HepG2 (cell line): ENCODE results near the gene STARD10. TPM values are rescaled to one million over a fixed set of nuclear protein-coding genes. Genes with fewer than 3 reads are reported as not detected.

Experiments used
- CBX5 ChIP-seq: sonication (generic); formaldehyde crosslinking; IDR thresholded peaks from 2 replicates; pipeline ENCODE4 v1.4.0; 2020; ENCODE audit warnings: missing genetic modification reagents, borderline replicate concordance
- CEBPG ChIP-seq: IDR thresholded peaks from 2 replicates; pipeline ENCODE4 v1.6.1; 2016
- CENPT ChIP-seq: sonication (generic); formaldehyde crosslinking; IDR thresholded peaks from 2 replicates; pipeline ENCODE4 v1.8.0; 2022; ENCODE audit warnings: low read depth, mild to moderate bottlenecking, moderate library complexity, missing genetic modification reagents
- HCFC1 ChIP-seq: fragments of 150-350 bp; IDR thresholded peaks from 2 replicates; pipeline ENCODE4 v1.6.1; 2014; ENCODE audit warnings: low read depth, low read length
- HDAC6 ChIP-seq: fragments of 200-600 bp; sonication (generic); IDR thresholded peaks from 2 replicates; pipeline ENCODE4 v1.7.0; 2017; ENCODE audit warnings: mild to moderate bottlenecking, antibody characterized with exemption, low read length, low read depth
- PREB ChIP-seq: sonication (generic); formaldehyde crosslinking; IDR thresholded peaks from 2 replicates; pipeline ENCODE4 v1.4.0; 2020; ENCODE audit warnings: missing genetic modification reagents
- RAD51 ChIP-seq: fragments of 450-650 bp; IDR thresholded peaks from 2 replicates; pipeline ENCODE4 v1.6.1; 2016; ENCODE audit warnings: borderline replicate concordance
- RFXANK ChIP-seq: IDR thresholded peaks from 2 replicates; pipeline ENCODE4 v1.6.1; 2016
- SMAD9 ChIP-seq: sonication (generic); formaldehyde crosslinking; IDR thresholded peaks from 2 replicates; pipeline ENCODE4 v1.5.1; 2020; ENCODE audit warnings: mild to moderate bottlenecking, missing genetic modification reagents
- SMARCE1 ChIP-seq: fragments of 450-650 bp; IDR thresholded peaks from 2 replicates; pipeline ENCODE4 v1.6.1; 2017; ENCODE audit warnings: borderline replicate concordance
- SOX6 ChIP-seq, 2 experiments: fragments of 450-650 bp in 1 of 2; sonication (generic) in 1 of 2; formaldehyde crosslinking in 1 of 2; IDR thresholded peaks; 2 replicates each; pipeline versions ENCODE4 v1.4.0 to v1.6.1; 2017 to 2020; ENCODE audit warnings: antibody characterized with exemption in 1 of 2, mild to moderate bottlenecking in 1 of 2, missing genetic modification reagents in 1 of 2
- TBX2 ChIP-seq: sonication (generic); formaldehyde crosslinking; IDR thresholded peaks from 2 replicates; pipeline ENCODE4 v1.5.0; 2020; ENCODE audit warnings: missing genetic modification reagents, mild to moderate bottlenecking, borderline replicate concordance
- TFDP2 ChIP-seq: sonication (generic); formaldehyde crosslinking; IDR thresholded peaks from 2 replicates; pipeline ENCODE4 v1.4.0; 2020; ENCODE audit warnings: missing genetic modification reagents
- ZBTB1 ChIP-seq: sonication (generic); formaldehyde crosslinking; IDR thresholded peaks from 2 replicates; pipeline ENCODE4 v1.4.0; 2020; ENCODE audit warnings: missing genetic modification reagents, borderline replicate concordance
- ZBTB38 ChIP-seq: sonication (generic); formaldehyde crosslinking; IDR thresholded peaks from 2 replicates; pipeline ENCODE4 v1.5.1; 2020; ENCODE audit warnings: mild to moderate bottlenecking, missing genetic modification reagents
- ZFP36L1 ChIP-seq: sonication (generic); formaldehyde crosslinking; IDR thresholded peaks from 2 replicates; pipeline ENCODE4 v1.8.0; 2022; ENCODE audit warnings: mild to moderate bottlenecking, missing genetic modification reagents, moderate library complexity
- ZFYVE20 ChIP-seq: sonication (generic); formaldehyde crosslinking; IDR thresholded peaks from 2 replicates; pipeline ENCODE4 v1.8.0; 2023; ENCODE audit warnings: low read depth, mild to moderate bottlenecking, moderate library complexity, missing genetic modification reagents, borderline replicate concordance
- ZHX1 ChIP-seq: sonication (generic); formaldehyde crosslinking; IDR thresholded peaks from 2 replicates; pipeline ENCODE4 v1.8.1; 2022; ENCODE audit warnings: low read depth, mild to moderate bottlenecking, missing genetic modification reagents
- ZNF17 ChIP-seq: sonication (generic); formaldehyde crosslinking; IDR thresholded peaks from 2 replicates; pipeline ENCODE4 v1.5.0; 2020; ENCODE audit warnings: mild to moderate bottlenecking, missing genetic modification reagents
- ZNF431 ChIP-seq: sonication (generic); formaldehyde crosslinking; IDR thresholded peaks from 2 replicates; pipeline ENCODE4 v1.9.0; 2022; ENCODE audit warnings: missing genetic modification reagents, low read depth, mild to moderate bottlenecking, borderline replicate concordance
- ZNF441 ChIP-seq: sonication (generic); formaldehyde crosslinking; IDR thresholded peaks from 2 replicates; pipeline ENCODE4 v1.7.0; 2021; ENCODE audit warnings: missing genetic modification reagents, borderline replicate concordance
- polyA plus RNA-seq, 8 experiments: library from polyadenylated mRNA; depleted of rRNA in 3 of 8; stranded (reverse) in 7 of 8; unstranded in 1 of 8; fragments of >200 nt; fragmentation: Illumina TruSeq in 4 of 8; extraction: Trizol in 4 of 8; gene quantifications; 2 replicates each; pipeline versions ENCODE4 v1.2.1 to v1.2.3, GENCODE V29; 2011 to 2016; ENCODE audit warnings: low read depth in 4 of 8, missing spikeins in 1 of 8, mixed read lengths in 1 of 8; ENCODE audit not compliant: insufficient read depth in 1 of 8
- total RNA-seq, 5 experiments: library from RNA; depleted of rRNA; stranded (reverse); fragments of >200 nt; fragmentation: Illumina TruSeq; extraction: Trizol; gene quantifications; 2 replicates each; pipeline ENCODE4 v1.2.3, GENCODE V29; 2016; ENCODE audit warnings: low read depth in 1 of 5
- TF ChIP-seq, protein P1 (sequence below): sonication (generic); formaldehyde crosslinking; IDR thresholded peaks from 2 replicates; pipeline ENCODE4 v1.4.0; 2020; ENCODE audit warnings: missing genetic modification reagents; ENCODE audit errors: not compliant biosample characterization
- TF ChIP-seq, protein P2 (sequence below): sonication (generic); formaldehyde crosslinking; IDR thresholded peaks from 2 replicates; pipeline ENCODE4 v1.8.0; 2022; ENCODE audit warnings: mild to moderate bottlenecking, missing genetic modification reagents, moderate library complexity

Gene STARD10
- total and polyA plus RNA-seq, 2 of the 13 experiments (the other 11 are each of a cell fraction or from before 2014, with no cell fraction given), result 260 to 341 TPM

DNA sequence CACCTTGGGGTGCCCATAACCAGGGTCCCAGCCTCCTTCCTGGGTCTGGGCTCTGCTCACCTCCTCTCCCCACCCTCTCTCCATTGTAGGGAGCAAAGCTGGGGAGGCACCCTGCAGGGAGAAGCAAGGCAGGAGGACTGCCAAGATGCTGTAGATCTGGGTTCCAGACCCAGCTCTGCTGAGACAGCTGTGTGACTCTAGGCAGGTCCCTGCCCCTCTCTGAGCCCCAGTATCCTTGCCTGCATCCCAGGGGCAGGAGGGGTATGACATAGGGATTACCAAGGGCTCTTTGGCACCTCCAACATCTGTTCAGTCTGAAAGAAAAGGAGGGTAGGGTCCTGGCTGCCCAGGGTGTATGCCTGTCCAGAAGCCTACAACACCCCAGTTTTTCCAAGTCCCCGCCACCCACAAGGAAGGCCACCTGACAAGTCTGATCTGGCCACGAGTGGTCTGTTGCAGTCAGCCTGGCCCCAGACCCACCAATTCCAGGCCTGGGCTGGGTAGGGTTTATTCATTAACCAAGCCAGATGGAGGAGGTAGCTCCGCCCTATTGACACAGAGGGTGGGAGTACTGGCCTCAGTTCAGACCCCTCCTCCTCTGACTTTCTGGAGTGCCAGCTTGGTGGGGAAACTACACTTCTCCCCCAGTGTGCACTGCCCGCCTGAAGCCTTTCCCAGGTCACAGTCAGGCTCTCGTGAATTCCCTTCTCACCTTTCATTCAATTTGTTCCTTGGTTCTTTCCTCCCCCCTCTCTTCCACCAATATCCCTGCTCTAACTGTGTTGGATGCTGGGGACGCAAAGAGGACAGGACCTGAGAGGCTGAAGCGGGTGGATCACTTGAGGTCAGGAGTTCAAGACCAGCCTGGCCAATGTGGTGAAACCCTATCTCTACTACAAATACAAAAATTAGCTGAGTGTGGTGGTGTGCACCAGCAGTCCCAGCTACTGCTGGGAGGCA lies 15.0 kb downstream of the STARD10 start (continued):
- TF ChIP-seq ZHX1 (CRISPR knock-in tag) (no peak), ZNF431 (CRISPR knock-in tag) (0 out of 2 replicates have a peak, but pooled peaks have one; percentile 58), ZBTB1 (no peak), ZFYVE20 (CRISPR knock-in tag) (no peak), ZNF441 (CRISPR knock-in tag) (0 out of 2 replicates have a peak, but pooled peaks have one; percentile 20), SOX6 (IDR thresholded peaks at IDR 0.05) (no peak), SOX6 (CRISPR knock-in tag; IDR thresholded peaks at IDR 0.05) (peak; percentile 71), SMARCE1 (no peak), SMAD9 (CRISPR knock-in tag) (no peak), CENPT (CRISPR knock-in tag) (no peak), HCFC1 (no peak), RFXANK (CRISPR knock-in tag) (no peak), CBX5 (CRISPR knock-in tag) (no peak), ZFP36L1 (CRISPR knock-in tag) (no peak), ZNF17 (CRISPR knock-in tag) (no peak), CEBPG (CRISPR knock-in tag) (no peak), TBX2 (CRISPR knock-in tag) (no peak), PREB (CRISPR knock-in tag) (no peak), TFDP2 (CRISPR knock-in tag) (0 out of 2 replicates have a peak, but pooled peaks have one; percentile 34), HDAC6 (no peak), RAD51 (no peak), ZBTB38 (CRISPR knock-in tag) (no peak)
- TF ChIP-seq, protein P1, sequence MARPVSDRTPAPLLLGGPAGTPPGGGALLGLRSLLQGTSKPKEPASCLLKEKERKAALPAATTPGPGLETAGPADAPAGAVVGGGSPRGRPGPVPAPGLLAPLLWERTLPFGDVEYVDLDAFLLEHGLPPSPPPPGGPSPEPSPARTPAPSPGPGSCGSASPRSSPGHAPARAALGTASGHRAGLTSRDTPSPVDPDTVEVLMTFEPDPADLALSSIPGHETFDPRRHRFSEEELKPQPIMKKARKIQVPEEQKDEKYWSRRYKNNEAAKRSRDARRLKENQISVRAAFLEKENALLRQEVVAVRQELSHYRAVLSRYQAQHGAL (CRISPR knock-in tag), result no peak
- TF ChIP-seq, protein P2, sequence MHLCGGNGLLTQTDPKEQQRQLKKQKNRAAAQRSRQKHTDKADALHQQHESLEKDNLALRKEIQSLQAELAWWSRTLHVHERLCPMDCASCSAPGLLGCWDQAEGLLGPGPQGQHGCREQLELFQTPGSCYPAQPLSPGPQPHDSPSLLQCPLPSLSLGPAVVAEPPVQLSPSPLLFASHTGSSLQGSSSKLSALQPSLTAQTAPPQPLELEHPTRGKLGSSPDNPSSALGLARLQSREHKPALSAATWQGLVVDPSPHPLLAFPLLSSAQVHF (CRISPR knock-in tag), result no peak
